Prostate gland (tissue), 2 donors: ENCODE results near the gene GNL3.

Experiments used
- CTCF ChIP-seq, 4 experiments: fragments of 200-600 bp in 2 of 4; fragments of 450-650 bp in 2 of 4; sonication (generic) in 2 of 4; IDR thresholded peaks; 1 replicate in 3 of 4; 2 replicates in 1 of 4; pipeline ENCODE4 v1.5.1; 2016 to 2019; ENCODE audit warnings: antibody characterized with exemption in 4 of 4, mild to moderate bottlenecking in 2 of 4, moderate library complexity in 2 of 4
- POLR2A ChIP-seq: fragments of 450-650 bp; IDR thresholded peaks from one replicate; pipeline ENCODE4 v1.6.1; 2016; ENCODE audit warnings: antibody characterized with exemption, mild to moderate bottlenecking

- TF ChIP-seq CTCF (IDR thresholded peaks at IDR 0.05) (no peak), POLR2A (no peak)
Observed at GRCh38 chr3:52724511-52724910, 38.7 kb downstream of the GNL3 start.
